ENCODE measurements around the gene SELPLG. TPM values are rescaled to one million over a fixed set of nuclear protein-coding genes. Genes with fewer than 3 reads are reported as not detected.

SELPLG gene
- total RNA-seq, 1 donor from 2014 or later = 55.6 TPM

DNA sequence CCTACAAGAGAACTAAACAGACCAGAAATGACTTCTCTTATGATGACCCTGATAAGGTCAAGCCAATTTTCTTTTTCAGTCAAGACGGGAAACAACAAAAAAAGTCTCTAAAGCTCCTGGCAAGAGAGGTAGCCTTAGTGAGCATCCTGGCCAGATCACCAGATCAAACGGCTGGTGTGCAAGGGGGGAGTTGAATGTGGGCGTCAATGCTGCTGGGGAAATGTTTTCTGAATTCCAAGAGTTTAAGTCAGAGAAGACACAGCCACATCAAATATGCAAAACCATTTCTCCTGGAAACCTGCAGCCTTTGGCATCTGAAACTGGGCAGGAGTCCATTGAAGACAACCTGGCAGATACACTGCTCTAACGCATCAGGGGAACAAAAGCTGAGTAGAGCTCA is 16.0 kb upstream of the SELPLG start:
- peak overlapping the region; percentile 73 for H3K27ac Mint-ChIP-seq
- H3K36me3 Mint-ChIP-seq (ENCODE audit: low read depth) = peaks cover 53% of the 10 kb centered on the region
- no peaks in the 10 kb centered on the region for H3K27me3 Mint-ChIP-seq (ENCODE audit: low read depth)
- intact Hi-C loops (cut with micrococcal nuclease) = loop anchor here (2.0 to 5.0 kb wide), 3 partner anchors 15 to 83 kb away; partner anchors contain the start of gene CORO1C
- no peak overlapping the region for H3K4me3 Mint-ChIP-seq (ENCODE audit: low read depth)
- H3K9me3 Mint-ChIP-seq = no peaks in the 10 kb centered on the region
- H3K4me1 Mint-ChIP-seq (ENCODE audit: low read depth) = peaks cover 49% of the 10 kb centered on the region
- no peak for DNase-seq (ENCODE audit: low spot score)

- H3K9me3 Mint-ChIP-seq = no peaks in the 10 kb centered on the region
- H3K27ac Mint-ChIP-seq = peak overlapping the region; percentile 73
- no peaks in the 10 kb centered on the region for H3K27me3 Mint-ChIP-seq (ENCODE audit: low read depth)
- H3K4me3 Mint-ChIP-seq (ENCODE audit: low read depth) = no peak overlapping the region
- peaks cover 52% of the 10 kb centered on the region for H3K36me3 Mint-ChIP-seq (ENCODE audit: low read depth)
- H3K4me1 Mint-ChIP-seq (ENCODE audit: low read depth) = peaks cover 49% of the 10 kb centered on the region
- intact Hi-C loops (cut with micrococcal nuclease) = loop anchor here (2.0 to 5.0 kb wide), 2 partner anchors 14 to 83 kb away; partner anchors contain the start of gene CORO1C
- DNase-seq (ENCODE audit: low spot score) = no peak
Observed at GRCh38 chr12:108649126-108649525, 15.4 kb upstream of the SELPLG start.

DNA sequence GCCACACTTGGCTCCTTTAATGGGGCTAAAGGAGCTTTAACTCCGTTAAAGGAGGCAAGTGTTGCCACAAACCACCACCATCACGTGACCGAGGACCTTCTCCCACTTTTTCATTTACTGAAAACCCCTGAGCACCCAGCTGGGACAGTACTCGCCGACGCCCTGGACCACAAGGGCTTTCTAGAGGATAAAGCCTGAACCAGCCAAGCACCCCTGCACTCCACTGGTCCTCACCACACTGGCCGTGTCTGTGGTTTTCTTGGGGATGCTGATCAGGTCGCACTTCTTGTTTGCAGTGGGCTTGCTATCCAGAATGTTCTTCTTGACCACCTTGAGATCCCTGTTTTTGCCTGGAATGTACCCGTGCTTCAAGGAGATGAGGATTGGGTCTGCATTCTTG is 14.7 kb upstream of the SELPLG start:
- Mint-ChIP-seq H3K9me3 (no peaks in the 10 kb centered on the region), H3K27me3 (ENCODE audit: low read depth) (no peaks in the 10 kb centered on the region), H3K4me1 (ENCODE audit: low read depth) (peaks cover 49% of the 10 kb centered on the region), H3K4me3 (ENCODE audit: low read depth) (no peak overlapping the region), H3K27ac (no peak overlapping the region), H3K36me3 (ENCODE audit: low read depth) (peaks cover 48% of the 10 kb centered on the region)
- no peak for DNase-seq (ENCODE audit: low spot score)
- intact Hi-C loops (cut with micrococcal nuclease) = loop anchor here (2.0 to 5.0 kb wide), 2 partner anchors 14 to 84 kb away; partner anchors contain the start of gene CORO1C

- no peaks in the 10 kb centered on the region for H3K9me3 Mint-ChIP-seq
- H3K4me1 Mint-ChIP-seq (ENCODE audit: low read depth) = peaks cover 45% of the 10 kb centered on the region
- no peaks in the 10 kb centered on the region for H3K27me3 Mint-ChIP-seq (ENCODE audit: low read depth)
- no peak for DNase-seq (ENCODE audit: low spot score)
- peaks cover 48% of the 10 kb centered on the region for H3K36me3 Mint-ChIP-seq (ENCODE audit: low read depth)
- H3K4me3 Mint-ChIP-seq (ENCODE audit: low read depth) = no peak overlapping the region
- H3K27ac Mint-ChIP-seq = peak overlapping the region; percentile 38
- intact Hi-C loops (cut with micrococcal nuclease) = loop anchor here (2.0 to 5.0 kb wide), 2 partner anchors 13 to 85 kb away; partner anchors contain the start of gene CORO1C
Observed at GRCh38 chr12:108647585-108648287, 14.0 kb upstream of the SELPLG start.

- H3K27me3 Mint-ChIP-seq (ENCODE audit: low read depth) = no peaks in the 10 kb centered on the region
- no peak for DNase-seq (ENCODE audit: low spot score)
- peak overlapping the region; percentile 51 for H3K27ac Mint-ChIP-seq
- no peaks in the 10 kb centered on the region for H3K9me3 Mint-ChIP-seq
- intact Hi-C loops (cut with micrococcal nuclease) = loop anchor here (5.0 kb wide), 1 partner anchor 85 kb away; the partner anchor contains the start of gene CORO1C
- no peak overlapping the region for H3K4me3 Mint-ChIP-seq (ENCODE audit: low read depth)
- H3K4me1 Mint-ChIP-seq (ENCODE audit: low read depth) = peaks cover 44% of the 10 kb centered on the region
- H3K36me3 Mint-ChIP-seq (ENCODE audit: low read depth) = peaks cover 48% of the 10 kb centered on the region
Observed at GRCh38 chr12:108646600-108647579, 13.2 kb upstream of the SELPLG start.

DNA sequence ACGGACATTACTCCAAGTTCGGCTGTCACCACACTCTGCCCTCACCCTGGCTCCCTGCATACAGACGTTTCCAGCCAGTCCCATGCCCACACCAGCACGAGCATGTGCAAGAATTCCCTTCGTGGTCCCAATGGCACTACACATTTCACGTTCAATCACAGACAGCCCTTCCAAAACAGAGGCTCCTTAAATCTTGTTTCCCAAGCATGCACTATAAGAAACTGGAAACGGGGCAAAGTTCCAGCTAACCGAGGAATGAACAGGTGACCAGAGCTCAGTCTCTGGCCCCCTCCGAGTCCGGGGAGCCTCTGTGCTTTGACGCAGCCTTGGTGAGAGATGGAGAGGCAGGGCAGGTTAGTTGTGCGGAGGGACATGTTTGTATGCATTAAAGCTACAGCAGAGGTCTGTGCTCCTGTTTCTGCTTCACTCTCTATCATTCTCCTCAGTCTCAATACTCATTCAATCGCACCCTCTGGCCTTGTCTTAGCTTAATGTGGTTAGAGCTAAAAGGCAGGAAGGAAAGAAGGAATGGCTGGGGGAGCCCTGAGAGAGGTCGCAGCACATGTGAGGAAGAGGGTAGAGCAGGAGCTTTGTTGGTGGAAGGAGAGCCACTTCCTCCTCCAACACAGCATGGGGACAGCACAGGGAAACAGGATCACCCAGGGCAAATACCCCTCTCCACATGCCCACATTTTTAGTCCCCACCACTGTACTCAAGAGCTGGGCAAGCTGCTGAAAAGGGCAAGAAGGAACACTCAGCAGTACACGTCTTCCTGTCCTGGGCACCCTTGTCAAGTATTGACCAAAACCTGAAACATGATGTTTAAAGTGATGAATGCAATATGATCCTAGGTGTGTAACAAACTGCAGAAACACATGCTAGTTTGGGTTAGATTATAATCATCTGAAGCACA is 12.2 kb upstream of the SELPLG start:
- intact Hi-C loops (cut with micrococcal nuclease) = loop anchor here (5.0 kb wide), 1 partner anchor 86 kb away; the partner anchor contains the start of gene CORO1C
- peaks cover 40% of the 10 kb centered on the region for H3K36me3 Mint-ChIP-seq (ENCODE audit: low read depth)
- peaks cover 41% of the 10 kb centered on the region for H3K4me1 Mint-ChIP-seq (ENCODE audit: low read depth)
- DNase-seq (ENCODE audit: low spot score) = no peak
- no peak overlapping the region for H3K4me3 Mint-ChIP-seq (ENCODE audit: low read depth)
- H3K27me3 Mint-ChIP-seq (ENCODE audit: low read depth) = no peaks in the 10 kb centered on the region
- H3K27ac Mint-ChIP-seq = peak overlapping the region; percentile 51
- no peaks in the 10 kb centered on the region for H3K9me3 Mint-ChIP-seq

DNA sequence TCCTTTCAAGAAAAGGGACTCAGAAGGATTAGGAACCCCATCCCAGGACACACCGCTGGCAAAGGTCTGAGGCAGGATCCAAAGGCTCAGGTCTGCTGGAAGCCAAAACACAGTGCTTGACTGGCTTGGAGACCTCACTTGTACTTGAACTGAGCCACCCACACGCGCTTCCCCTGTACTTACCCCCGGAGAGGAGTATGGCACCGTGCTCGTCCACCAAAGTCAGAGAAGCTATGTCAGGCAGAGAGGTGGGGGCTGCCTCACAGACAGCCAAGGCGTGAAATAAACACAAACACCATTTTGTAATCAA is 11.1 kb upstream of the SELPLG start:
- no peak for DNase-seq (ENCODE audit: low spot score)
- Mint-ChIP-seq H3K4me1 (ENCODE audit: low read depth) (peaks cover 48% of the 10 kb centered on the region), H3K36me3 (ENCODE audit: low read depth) (peaks cover 40% of the 10 kb centered on the region), H3K9me3 (no peaks in the 10 kb centered on the region), H3K27ac (no peak overlapping the region), H3K27me3 (ENCODE audit: low read depth) (no peaks in the 10 kb centered on the region), H3K4me3 (ENCODE audit: low read depth) (no peak overlapping the region)
- intact Hi-C loops (cut with micrococcal nuclease) = loop anchor here (5.0 kb wide), 1 partner anchor 88 kb away; the partner anchor contains the start of gene CORO1C

DNA sequence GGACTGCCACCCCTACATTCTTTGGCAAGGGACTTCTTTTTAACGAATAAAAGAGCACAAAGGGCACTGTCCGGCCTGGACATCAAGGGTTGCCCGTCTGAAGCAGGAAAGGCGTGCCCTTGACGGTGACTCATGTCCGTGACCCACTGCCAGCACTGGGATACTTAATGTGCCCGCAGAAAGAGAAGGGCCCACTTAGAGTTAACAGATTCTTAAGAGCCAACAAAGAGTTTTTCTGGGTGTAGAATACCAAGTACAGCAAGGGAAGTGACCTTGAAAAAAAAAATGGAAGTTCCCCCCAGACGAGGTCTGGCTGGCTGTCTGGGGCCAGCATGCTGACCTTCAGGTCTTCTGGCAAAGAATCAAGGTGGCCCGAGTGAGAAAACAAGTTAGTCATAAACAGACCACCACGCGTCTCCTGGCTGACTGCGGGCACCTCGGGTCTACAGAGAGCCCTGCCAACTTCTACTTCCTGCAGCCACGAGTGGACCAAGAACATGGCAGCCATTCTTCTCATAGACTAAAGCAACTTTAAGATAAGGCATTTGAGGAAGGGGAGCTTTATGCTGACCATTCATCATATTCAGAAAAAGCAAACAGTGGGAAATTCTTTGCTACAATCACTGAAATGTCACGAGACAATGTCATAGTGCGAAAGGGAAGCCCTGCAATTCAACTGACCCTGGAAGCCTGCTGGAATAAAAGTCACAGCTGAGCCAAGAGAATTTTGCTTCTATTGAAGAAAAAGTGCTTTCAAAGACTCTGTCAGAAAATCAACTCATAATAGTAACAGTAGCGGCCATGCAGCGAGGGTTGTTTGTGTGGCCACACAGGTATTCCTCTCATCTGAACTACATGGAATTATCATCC is 10.5 kb upstream of the SELPLG start:
- Mint-ChIP-seq H3K9me3 (no peaks in the 10 kb centered on the region), H3K4me3 (ENCODE audit: low read depth) (no peak overlapping the region), H3K27me3 (ENCODE audit: low read depth) (no peaks in the 10 kb centered on the region), H3K36me3 (ENCODE audit: low read depth) (peaks cover 34% of the 10 kb centered on the region), H3K4me1 (ENCODE audit: low read depth) (peaks cover 45% of the 10 kb centered on the region), H3K27ac (no peak overlapping the region)
- DNase-seq (ENCODE audit: low spot score) = no peak
- intact Hi-C loops (cut with micrococcal nuclease) = no loop called here

GRCh38 chr12:108642899-108643654 is 9.4 kb upstream of the SELPLG start:
- no peak overlapping the region for H3K4me3 Mint-ChIP-seq (ENCODE audit: low read depth)
- H3K27me3 Mint-ChIP-seq (ENCODE audit: low read depth) = no peaks in the 10 kb centered on the region
- DNase-seq (ENCODE audit: low spot score) = no peak
- H3K9me3 Mint-ChIP-seq = no peaks in the 10 kb centered on the region
- peaks cover 38% of the 10 kb centered on the region for H3K4me1 Mint-ChIP-seq (ENCODE audit: low read depth)
- intact Hi-C loops (cut with micrococcal nuclease) = no loop called here
- H3K27ac Mint-ChIP-seq = no peak overlapping the region
- peaks cover 24% of the 10 kb centered on the region for H3K36me3 Mint-ChIP-seq (ENCODE audit: low read depth)

GRCh38 chr12:108642269-108642870 is 8.7 kb upstream of the SELPLG start:
- DNase-seq (ENCODE audit: low spot score) = no peak
- no peak overlapping the region for H3K4me3 Mint-ChIP-seq (ENCODE audit: low read depth)
- H3K4me1 Mint-ChIP-seq (ENCODE audit: low read depth) = peaks cover 37% of the 10 kb centered on the region
- no peak overlapping the region for H3K27ac Mint-ChIP-seq
- H3K36me3 Mint-ChIP-seq (ENCODE audit: low read depth) = peaks cover 19% of the 10 kb centered on the region
- H3K27me3 Mint-ChIP-seq (ENCODE audit: low read depth) = no peaks in the 10 kb centered on the region
- intact Hi-C loops (cut with micrococcal nuclease) = no loop called here
- H3K9me3 Mint-ChIP-seq = no peaks in the 10 kb centered on the region
